ENCODE results near the gene ARRDC1.
A peak's percentile ranks its signal among the peaks of the same experiment; 100 is the strongest.
"Not testable (repeated sequence)": the region's sequence is repeated elsewhere in the genome, so short reads cannot be mapped to it uniquely, and the experiment has no call there.

The ARRDC1 gene, protein sequence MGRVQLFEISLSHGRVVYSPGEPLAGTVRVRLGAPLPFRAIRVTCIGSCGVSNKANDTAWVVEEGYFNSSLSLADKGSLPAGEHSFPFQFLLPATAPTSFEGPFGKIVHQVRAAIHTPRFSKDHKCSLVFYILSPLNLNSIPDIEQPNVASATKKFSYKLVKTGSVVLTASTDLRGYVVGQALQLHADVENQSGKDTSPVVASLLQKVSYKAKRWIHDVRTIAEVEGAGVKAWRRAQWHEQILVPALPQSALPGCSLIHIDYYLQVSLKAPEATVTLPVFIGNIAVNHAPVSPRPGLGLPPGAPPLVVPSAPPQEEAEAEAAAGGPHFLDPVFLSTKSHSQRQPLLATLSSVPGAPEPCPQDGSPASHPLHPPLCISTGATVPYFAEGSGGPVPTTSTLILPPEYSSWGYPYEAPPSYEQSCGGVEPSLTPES

DNA sequence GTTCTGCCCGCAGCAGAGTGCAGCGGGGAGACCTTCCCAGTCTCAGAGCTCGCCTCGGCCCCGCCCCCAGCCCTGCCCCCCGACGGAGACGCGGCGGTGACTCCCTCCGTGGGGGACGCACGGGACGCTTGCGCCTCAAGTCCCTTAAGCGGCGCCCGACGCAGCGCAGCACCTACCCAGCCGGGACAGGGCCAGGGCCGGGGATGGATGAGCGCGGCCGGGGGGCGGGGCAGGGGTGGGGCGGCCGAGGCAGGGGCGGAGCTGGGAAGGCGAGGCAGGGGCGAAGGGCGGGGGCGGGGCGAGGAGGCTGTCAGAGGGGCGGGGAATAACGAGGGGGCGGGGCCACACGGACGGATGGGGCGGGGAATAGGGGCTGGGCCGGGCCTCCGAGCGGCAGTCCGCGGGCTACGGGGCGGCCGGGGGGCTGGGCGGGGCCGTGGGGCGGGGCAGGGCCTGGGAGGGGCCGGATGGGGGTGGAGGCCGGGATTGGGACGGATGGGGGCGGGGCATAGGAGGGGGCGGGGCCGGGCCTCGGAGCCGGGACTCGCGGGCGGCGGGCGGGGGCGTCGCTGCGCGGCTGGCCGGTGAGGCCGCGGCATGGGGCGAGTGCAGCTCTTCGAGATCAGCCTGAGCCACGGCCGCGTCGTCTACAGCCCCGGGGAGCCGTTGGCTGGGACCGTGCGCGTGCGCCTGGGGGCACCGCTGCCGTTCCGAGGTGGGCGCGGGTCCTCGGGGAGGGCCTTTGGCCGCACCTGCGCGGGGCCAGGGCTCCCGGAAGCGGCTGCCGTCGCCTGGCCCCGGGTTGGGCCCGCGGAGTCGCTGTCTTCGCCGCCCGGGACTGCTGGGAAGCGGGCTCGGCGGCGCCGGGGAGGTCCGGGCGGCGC lies at the start of gene ARRDC1:
Gene ARRDC1, plus strand, starts transcription at position 566 of the 884 bp plus-strand sequence. Its CDS starts 32 bp downstream, at position 598.
- DNase-seq: peak; percentile 93

DNA sequence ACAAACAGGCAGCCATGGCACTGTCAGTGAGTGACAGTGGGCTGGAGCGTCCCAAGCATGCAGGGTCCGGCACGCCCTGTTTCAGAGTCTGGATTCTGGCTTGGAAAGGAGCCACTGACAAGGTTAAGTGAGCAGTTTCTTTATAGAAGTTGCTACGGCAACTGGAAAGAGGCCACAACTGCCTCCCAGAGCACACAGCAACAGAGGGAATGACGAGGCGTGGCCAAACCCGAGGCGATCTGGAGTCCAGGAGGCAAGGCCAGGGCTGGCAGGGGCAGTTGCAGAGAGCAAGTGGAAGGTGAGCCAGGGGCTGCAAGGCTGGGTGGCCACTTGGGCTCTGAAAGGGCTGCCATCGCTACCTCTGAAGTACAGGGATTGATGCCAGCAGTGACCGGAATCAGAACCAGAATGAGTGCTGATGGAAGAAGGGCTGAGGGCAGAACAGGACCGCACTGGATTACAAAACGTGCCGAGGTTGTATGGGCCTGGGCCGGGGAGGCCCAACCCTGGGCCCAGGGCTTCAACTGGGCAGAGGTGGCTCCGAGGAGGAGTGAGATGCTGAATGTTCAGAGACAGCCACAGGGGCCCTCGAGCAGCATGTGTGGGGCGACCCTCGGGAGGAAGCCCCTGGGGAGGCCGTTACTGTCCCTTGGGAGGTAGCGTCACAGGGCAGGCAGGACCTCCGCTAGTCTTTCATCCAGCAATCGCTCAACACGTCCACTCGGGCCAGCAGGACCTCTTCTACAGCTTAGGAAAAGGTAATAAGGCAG lies 49.2 kb upstream of the ARRDC1 start:
- no peak for DNase-seq

DNA sequence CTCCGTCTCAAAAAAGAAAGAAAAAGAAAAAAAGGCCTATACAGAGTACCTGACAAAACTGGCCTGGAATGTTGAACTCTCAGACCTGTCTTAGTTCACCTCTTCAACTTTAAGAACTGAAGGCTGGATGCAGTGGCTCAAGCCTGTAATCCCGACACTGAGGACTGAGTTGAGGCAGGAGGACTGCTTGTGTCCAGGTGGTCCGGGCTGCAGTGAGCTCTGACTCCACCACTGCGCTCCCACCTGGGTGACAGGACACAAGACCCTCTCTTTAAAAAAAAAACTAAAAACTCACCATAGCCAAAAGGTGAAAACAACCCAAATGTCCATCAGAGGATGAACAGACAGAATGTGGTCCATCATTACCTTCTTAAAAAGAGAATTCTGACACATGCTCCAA lies 47.4 kb upstream of the ARRDC1 start:
- no peak for DNase-seq

DNA sequence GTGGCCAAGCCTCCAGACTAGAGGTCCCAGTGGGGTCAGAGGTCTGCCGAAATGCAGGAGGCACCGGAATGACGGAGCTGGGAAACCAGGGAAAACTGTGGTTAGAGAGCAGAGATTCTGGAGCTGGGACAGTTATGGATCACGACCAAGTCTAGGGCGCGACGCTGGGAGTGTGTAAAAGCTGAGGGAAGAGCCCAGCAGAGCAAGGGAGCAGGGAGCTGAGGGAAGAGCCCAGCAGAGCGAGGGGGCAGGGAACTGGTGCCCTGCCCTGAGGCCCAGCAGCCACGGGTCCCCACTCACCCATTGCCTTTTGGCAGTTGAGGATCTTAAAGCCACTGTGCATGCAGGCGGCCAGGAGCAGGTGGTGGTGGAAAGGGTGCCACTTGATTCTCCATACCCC lies 41.4 kb upstream of the ARRDC1 start:
- DNase-seq: no peak

DNA sequence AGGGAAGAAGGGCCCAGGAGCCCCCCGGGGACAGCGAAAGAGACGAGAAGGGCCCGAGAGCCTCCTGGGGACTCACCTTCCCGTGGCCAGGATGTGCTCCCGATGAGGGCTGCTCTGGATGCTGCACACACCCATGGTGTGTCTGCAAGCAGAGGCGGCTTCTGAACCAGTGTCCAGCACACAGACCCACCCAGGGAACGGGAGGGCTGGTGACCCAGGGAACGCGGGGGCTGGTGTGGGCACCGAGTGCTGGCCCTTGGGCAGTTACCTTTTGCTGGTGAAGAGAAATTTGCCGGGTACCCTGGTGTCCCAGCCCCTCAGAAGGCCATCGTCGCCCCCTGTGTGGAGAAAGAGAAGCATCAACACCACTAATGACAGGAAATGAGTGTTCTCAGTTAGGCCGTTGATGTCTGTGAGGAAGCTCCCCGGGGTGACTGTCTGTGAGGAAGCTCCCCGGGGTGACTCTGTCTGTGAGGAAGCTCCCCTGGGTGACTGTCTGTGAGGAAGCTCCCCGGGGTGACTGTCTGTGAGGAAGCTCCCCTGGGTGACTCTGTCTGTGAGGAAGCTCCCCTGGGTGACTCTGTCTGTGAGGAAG lies 40.6 kb upstream of the ARRDC1 start:
- DNase-seq: no peak

DNA sequence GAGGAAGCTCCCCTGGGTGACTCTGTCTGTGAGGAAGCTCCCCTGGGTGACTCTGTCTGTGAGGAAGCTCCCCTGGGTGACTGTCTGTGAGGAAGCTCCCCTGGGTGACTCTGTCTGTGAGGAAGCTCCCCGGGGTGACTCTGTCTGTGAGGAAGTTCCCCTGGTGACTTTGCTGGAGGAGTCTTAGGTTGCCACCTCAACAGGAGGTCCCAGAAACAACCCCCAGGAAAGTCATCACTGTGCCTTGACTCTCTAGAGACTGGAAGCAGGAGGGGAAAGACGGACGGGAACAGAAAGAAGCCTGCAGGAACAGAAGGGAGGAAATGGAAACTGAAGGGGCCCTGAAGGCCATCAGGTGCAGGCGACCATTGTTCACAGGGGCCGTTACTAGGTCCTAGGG lies 37.0 kb upstream of the ARRDC1 start:
- not testable (repeated sequence) for DNase-seq

DNA sequence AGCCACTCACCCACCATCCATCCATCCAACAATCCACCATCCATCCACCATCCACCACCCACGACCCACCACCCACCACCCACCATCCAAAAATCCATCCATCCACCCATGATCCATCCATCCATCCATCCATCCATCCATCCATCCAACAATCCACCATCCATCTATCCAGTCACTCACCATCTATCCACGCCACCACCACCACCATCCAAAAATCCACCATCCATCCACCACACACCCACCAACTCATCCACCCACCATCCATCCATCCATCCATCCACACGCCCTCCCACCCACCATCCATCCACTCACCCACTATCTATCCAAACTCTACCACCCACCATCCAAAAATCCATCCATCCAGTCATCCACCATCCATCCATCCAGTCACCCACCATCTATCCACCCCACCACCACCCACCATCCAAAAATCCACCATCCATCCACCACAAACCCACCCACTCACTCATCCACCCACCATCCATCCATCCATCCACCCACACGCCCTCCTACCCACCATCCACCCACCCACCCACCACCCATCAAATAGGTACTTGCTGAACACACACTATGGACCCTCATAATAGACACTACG lies 35.8 kb upstream of the ARRDC1 start:
- no peak for DNase-seq

DNA sequence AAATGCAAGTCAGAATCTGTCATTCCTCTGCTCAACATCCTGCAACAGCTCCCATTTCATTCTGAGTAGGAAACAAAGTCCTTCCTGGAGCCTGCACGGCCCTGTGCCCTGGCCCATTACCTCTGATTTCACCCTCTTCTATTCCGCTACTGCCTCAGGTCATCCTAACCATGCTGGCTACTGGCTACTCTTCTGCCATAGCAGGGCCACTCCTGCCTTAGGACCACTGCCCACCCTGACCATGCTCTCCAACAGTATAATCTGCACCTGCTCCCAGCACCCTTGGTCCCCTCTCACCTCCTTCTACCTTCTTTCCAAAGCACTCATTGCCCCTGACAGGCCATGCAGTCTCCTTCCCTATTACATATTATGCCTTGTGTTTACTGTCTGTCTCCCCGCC lies 34.9 kb upstream of the ARRDC1 start:
- no peak for DNase-seq

DNA sequence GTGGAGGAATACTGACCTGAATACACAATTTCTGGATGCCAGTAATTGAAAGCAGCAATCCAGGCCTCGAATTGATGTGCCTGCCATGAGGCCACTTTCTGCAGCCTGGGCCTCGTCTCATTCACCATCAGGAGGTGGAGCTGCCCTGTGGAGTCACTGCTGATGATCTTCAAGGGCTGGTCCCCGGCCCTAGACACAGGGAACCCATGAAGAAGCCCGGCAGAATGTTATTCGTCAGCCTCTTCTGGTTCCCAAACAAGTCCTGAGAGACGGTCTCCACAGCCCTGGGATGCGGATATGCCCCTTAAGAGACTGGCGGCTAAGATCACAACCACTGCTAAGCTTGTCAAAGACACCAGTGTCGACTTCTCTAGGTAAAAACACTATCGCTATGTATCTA lies 31.3 kb upstream of the ARRDC1 start:
- DNase-seq: no peak

DNA sequence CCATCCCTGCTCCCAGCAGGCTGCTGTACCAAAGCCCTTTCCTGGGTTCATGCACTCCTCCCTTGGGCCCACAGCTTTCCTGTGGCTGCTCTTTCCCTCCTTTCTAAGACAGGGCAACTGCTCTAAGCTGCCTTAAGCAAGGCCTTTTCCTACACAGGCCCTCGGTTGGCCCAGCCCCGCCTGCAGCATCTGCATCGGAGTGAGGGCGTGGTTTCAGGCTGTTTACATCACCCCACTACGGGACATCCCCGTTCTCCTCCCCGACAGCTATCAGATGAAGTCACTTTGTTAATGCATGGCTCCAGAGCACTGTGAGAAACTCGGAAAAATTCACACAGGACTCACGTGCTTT lies 30.1 kb upstream of the ARRDC1 start:
- no peak for DNase-seq

DNA sequence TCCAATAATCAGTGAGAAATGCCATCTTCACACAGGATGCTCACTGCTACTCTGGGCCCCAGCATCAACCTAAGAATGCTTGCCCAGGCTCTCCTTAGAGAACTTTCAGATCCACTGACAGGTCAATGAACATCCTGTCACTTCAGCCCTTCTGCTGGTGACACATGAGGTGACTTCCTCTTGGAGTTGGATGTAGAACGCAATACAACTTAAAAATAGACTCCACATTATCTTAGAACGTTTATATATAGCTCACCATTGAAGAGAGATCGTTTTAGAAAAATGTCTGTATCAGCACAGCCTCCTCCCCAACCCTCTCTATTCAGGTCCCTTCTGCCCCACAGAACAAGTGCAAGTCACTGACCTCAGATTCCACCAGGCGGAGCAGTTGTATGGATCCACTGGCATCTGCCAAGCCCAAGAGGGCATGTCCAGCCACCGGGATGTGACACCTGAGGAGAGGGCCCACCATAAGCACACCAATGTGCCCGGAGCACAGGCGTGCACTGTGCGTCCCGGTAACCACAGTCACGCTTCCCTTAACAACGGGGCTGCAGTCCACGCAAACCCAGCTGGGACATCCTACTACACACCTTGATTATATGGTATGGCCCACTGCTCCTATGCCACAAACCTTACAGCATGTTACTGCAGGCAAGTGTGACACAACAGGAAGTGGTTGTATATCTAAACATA lies 29.6 kb upstream of the ARRDC1 start:
- DNase-seq: no peak

DNA sequence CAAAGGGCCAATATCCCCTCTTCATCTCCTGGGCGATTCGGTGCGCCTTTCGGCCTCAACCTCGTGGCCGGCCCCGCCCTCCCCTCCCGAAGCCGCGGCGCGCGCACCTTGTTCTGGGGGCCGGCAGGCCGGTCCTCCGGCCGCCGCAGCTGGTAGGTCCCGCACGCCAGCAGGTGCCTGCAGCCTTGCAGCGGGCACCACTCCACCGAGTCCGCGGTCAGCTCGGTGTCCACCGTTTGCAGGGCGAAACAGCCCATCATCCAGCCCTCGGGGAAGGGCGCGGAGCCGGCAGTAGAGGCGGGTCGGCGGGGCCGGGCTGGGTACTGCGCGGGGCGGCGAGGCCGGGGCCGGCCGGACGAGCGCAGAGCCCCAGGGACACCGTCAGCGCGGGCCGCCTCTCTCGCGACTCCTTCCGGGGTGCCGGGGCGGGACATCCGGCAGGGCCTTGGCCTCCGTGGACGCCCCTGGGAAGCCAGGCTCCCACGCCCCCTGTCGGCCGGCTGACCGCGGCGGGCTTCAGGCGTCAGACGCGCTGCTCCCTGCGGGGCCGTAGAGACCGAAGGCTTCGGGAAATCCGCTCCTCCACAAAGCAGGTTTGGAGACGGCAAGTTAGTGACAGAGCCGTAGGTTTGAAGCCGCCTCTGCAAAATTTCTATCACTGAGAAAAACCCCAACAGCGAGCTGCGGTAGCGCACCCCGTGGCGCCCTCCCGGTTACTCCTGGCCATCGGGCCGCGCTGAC lies 26.8 kb upstream of the ARRDC1 start, which contains the start of gene DPH7:
Gene DPH7, minus strand, starts transcription at position 408 of the 741 bp plus-strand sequence. Its CDS starts 148 bp downstream, at position 260.
- peak; percentile 98 for DNase-seq

DNA sequence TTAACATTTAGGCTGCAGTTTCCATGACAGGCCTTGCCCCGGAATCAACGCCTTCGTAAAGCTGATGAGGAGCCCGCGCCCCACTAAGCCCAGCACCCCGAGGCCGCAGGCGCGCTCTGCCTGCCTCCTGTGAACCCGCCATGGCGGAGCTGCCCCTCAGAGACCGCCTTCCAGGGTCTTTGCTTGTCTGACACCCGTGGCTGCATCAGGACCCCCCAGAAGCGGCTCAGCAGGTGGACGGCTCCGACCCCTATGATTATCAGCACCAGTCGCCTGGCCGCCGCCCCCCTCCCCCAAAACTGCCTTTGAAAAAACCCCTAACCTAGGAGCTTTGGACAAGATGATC lies 26.3 kb upstream of the ARRDC1 start:
- no peak for DNase-seq

DNA sequence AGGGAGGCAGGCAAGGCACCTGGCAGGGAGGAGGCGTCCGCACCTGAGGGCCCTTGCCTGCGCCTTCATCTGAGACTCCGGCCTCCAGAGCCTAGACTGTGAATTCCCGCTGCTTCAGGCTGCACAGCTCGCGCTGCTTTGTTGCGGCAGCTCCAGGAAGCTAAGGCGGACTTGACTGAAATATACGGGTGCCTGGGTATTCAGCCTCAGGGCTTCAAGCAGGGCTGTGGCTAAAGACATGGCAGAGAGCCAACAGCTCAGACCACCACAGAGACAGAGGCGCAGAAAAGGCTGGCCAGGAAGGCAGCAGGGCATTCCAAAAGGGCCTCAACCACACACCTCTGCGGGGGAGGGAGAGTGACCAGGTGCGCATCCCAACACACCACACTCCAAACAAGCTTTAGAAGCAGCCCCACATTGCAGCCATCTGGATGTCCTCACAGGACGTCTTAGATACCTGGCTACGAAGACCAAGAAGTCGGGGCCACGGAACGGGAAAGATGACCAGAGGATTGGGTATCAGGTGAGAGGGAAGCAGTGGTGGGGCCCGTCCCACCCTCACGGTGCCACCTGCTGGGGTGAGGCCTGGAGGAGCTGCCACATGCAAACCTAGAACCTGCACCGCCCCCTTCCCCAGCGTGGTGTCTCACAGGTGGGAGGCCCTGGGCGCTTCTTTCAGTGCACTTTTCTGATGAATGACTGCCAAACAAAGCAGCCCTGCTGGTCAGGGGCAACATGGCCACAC lies 25.1 kb upstream of the ARRDC1 start:
- no peak for DNase-seq

DNA sequence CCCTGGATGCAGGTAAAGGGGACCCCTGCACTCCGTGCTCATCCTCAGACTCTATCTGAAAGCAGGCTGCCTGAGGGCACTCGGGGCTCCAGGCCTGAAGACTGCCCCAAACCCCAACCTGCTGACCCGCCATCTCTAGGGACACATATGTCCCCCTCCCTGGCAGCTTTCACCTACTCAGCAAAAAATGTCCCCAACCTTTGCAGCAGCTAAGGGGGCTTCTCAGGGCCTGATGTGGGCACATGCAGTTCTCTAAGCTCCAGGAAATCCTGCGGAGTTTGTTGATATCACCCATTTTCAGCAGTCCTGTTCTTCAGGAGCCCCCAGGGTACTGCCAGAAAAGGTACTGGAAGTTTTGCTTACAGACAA lies 24.5 kb upstream of the ARRDC1 start:
- DNase-seq: no peak

DNA sequence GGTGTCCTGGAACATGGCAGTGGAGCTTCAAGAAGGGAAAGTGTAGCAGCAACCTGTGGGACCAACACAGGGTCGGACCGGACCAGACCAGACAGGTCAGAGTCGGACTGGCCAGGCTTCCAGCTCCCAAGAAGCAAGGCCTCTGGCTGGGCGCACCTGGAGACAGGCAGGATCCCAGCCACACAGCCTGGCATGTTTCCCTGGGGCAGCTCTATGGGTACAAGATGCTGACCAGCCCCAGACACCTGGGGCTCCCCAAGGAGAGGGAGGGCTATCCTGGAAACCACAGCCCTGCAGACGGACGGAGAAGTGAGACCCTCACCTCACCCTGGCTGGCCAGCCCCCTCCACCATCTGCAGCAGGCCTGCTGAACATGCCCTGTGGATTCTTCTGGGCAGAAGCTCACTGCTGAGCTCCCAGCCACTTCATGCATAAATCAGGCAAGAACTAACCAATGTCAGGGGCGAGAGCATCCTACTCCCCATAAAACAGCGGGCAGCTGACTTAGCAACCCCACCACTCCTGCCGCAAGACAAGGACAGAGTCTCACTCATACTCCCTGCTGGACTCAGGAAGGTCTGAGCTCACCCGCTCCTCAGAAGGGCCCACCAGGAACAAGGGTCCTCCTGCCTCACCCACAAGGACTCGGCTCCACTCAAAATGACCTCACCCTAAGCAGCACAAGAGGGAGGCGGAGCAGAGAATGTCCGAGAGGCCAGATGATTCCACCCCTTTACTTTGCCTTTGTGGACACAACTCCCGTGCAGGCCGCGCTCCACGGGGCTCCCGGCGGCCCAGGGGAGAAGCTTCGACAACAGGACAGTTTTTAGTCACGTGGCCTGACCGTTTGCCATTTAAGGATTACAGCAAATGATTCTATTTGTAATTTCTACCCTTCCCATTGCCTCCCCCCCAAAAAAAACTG lies 23.9 kb upstream of the ARRDC1 start:
- DNase-seq: no peak

DNA sequence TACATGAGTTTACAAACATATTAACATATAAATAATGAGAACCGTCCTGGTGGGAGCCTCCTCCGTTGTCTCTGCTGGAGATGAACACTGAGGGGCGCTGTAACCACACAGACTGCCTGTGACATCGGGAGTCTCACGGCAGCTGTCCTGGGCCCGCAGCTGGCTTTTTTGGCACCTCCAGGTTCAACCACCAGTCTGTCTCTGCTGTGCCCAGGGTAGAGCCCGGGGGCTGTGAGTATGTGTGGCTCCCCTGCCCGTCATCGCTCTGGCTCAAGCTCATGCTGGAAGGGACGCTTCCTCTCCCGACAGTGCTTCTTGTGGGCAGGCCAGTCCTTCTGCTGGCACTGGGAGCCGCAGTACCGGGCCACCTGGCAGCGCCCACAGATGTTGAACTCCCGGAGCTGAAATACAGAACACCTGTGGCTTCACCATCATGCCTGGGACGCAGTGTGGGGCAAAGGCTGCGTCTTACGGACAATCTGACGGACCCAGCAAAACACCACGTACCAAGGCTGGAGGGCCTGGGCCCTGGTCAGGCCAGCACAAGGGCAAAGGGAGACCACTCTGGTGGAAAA lies 23.1 kb upstream of the ARRDC1 start:
- no peak for DNase-seq

DNA sequence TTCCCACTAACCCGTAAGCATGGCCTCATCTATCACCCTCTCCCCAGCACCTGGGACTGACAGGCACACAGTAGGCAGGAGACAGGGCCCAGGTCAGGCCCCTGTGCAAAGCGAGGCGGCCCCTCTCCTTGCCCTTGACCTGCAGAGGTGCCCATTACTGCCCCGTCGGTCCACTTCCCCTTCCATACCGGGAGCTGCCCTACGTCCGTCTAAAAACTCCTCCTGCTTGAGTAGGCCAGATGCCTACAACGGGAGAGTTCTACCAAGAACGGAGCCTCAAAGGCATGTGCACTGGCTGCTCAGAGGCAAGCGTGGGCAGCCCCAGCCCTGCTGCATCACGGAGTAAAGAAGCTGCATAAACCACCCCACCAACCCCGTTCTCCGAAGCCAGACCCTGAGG lies 22.1 kb upstream of the ARRDC1 start:
- no peak for DNase-seq

DNA sequence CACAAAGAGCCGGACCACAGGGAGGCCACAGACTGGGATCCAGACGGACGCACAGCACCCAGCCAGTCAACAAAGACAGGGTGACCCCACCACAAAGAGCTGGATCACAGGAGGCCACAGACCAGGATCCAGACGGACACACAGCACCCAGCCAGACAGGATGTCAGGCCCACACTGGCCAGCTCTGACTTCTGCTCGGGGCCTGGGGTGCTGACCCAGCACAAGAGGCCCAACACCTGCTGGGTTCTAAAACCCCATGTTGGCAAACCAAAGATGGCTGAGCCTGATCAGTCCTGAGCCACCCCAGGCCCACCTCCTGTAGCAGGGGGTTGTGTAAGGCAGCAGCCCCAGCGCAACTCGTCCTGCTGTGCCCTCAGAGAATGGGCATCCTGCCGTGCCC lies 21.5 kb upstream of the ARRDC1 start:
- DNase-seq: no peak

Data from activated CD8-positive, alpha-beta memory T cell treated with anti-CD3 and anti-CD28 coated beads, Interleukin-2, amount 50 U/mL, for 4 hours (primary cell).